ENCODE measurements around the gene DIAPH2.

- no peak for TF ChIP-seq CTCF (IDR thresholded peaks at IDR 0.05)
- TF ChIP-seq POLR2A (IDR thresholded peaks at IDR 0.05), result no peak
Measured at GRCh38 chrX:96884027-96884426, 199.4 kb downstream of the DIAPH2 start.

All from esophagus squamous epithelium (tissue), 4 donors.